Activated naive CD8-positive, alpha-beta T cell treated with anti-CD3 and anti-CD28 coated beads, Interleukin-2, amount 50 U/mL, for 16 hours (primary cell): ENCODE results near the gene ARPC4.

Experiments used
- DNase-seq: peaks from one replicate; pipeline ENCODE4 v3.0.0-alpha.2; 2020; ENCODE audit warnings: low read depth, low spot score

Gene ARPC4

DNA sequence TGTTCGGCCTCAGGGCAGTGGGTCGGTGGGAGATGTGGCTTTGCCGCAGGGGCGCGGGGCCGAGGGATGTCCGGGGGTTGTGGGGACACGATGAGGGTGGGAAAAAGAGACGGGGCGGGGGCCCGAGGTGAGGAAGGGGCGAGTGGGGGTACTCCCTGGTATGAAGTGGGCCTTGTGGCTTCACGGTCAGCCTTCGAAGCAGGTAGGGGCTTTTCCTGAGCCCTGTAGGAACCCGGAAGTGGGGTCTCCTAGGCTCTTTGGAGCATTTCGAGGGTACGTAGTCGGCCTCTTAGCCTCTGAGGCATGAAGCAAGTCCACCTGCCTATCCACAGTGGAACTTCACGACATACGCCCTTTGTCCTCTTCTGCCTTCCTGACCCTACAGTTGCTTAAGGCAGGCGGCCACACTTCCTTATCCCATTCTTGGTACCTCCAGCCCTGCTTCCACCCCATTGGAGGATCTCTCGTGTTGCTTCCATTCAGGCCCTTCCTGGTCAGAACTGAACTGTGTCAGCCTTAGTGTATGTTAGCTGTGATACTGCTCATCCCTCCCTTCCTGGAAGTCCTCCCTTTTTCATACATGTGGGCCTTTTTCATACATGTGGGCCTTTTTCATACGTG, 389 bp downstream of the ARPC4 start:
- DNase-seq, result no peak

DNA sequence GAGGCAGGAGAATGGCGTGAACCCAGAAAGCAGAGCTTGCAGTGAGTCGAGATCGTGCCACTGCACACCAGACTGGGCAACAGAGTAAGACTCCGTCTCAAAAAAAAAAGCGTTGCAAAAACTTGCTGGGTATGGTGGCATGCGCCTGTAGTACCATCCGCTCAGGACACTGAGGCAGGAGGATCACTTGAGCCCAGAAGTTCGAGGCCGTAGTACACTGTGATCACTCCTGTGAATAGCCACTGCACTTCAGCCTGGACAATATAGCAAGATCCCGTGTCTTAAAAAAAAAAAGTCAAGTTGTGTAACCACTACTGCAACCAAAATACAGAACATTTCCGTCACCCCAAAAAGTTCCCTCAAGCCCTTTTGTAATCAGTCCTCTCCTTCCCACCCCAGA, 1.5 kb downstream of the ARPC4 start:
- no peak for DNase-seq

DNA sequence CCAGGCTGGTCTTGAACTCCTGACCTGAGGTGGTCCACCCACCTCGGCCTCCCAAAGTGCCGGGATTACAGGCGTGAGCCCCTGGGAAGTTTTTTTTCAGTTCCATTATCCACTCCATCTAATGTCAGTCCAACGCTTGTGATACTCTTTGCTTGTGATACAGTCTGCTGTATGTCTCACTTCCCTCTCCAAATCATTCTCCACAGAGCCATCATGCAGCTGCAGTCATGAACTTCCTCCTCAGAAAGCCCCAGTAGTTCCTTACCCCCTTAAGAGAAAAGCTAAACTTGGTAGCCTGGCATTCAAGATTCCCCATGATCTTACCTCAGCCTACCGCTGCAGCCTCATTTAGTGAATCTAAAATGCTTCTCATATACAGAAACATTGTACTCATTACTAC, 2.3 kb downstream of the ARPC4 start:
- no peak for DNase-seq

DNA sequence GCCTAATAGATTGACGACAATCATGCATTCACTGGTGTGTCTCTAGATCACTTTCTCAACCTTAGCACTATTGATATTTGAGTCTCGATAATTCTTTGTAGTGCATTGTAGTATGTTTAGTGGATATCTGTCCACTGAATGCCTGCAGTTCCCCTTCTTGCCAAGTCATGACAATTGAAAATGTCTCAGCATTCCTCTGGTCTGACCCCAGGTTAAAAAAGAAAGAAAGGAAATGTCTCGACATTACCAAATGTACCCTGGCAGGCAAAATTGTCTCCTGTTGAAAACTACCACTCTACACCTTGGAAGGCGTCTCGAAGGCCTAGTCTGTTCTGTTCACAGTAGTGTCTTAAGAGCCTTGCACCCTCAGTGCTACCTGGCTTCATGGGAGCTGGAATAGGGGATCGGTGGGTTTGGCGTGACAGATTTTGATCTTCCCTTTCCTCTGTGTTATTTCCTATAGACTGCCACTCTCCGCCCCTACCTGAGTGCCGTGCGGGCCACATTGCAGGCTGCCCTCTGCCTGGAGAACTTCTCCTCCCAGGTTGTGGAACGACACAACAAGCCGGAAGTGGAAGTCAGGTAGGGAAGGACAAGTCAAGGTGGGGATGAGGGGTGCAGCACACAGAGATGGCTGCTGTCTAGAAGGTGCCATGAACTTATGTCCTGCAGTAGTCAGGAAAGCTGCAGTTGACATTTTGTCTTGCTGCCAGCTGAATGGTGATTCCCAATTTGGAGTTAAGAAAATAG, 4.5 kb downstream of the ARPC4 start:
- no peak for DNase-seq

DNA sequence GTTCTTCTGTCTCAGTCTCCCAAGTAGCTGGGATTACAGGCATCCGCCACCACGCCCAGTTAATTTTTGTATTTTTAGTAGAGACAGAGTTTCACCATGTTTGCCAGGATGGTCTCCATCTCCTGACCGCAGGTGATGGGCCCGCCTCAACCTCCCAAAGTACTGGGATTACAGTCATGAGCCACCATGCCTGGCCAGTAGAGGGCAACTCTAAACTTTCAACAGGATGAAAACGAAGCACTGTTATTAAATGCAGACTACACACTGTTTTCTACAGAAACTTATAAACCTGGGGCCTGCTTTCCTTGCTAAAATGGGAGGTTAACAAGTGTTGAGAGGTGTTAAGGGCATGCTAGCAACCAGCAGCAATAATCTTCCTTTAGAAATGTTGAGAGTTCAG, 7.6 kb downstream of the ARPC4 start:
- no peak for DNase-seq

DNA sequence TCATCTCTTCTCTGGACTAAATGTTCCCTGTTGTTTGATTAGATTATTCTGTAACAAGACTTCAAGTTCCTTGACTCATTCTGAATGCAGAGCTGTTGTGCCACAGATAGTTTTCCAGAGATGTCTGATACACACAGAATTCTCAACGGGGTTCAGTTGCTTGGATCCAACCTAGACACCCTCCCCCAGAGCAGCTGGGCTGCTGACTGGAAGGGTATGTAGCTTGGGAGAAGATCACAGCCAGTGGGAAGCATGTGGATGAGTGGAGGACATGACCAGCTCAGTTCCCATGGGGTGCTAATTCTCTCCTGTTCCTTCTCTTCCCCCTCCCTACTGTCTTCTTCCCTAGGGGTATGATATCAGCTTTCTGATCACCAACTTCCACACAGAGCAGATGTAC, 10.6 kb downstream of the ARPC4 start:
- DNase-seq, result no peak

DNA sequence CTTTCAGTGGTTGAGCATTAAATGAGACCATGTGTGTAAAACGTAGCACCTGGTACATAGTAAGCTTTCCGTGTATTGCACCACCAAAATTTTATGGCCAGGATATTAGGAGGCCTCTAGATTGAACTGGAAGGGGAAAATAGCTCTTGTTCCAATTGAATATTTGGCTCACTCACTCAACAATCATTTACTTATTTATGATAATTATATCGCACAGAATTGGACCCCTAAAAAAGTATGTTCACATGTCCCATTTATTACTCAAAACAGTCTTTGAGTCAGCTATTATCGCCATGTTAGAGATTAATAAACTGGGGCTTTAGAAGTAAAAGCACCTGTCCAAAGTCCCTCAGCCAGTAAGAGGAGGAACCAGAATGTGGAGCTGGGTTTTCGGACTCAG, 12.1 kb downstream of the ARPC4 start:
- no peak for DNase-seq

DNA sequence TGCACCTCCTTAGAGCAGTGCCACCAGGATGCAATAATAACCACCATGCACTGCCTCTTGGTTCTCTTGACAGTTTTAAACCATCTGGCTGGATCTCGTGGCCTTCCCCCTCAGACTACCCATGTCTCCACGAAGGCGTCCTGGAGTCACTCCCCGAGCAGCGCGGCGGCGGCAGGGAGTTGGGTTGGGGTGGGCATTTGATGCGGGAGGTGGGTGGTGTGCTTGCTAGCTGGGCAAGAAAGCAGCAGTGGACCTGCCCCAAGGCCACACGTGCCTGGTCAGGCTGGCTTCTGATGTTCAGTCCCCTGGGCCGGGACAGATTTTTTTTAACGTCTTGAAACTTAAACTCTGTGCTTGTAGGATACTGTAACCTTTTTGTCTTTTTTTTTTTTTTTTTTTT, 13.3 kb downstream of the ARPC4 start:
- DNase-seq, result no peak

DNA sequence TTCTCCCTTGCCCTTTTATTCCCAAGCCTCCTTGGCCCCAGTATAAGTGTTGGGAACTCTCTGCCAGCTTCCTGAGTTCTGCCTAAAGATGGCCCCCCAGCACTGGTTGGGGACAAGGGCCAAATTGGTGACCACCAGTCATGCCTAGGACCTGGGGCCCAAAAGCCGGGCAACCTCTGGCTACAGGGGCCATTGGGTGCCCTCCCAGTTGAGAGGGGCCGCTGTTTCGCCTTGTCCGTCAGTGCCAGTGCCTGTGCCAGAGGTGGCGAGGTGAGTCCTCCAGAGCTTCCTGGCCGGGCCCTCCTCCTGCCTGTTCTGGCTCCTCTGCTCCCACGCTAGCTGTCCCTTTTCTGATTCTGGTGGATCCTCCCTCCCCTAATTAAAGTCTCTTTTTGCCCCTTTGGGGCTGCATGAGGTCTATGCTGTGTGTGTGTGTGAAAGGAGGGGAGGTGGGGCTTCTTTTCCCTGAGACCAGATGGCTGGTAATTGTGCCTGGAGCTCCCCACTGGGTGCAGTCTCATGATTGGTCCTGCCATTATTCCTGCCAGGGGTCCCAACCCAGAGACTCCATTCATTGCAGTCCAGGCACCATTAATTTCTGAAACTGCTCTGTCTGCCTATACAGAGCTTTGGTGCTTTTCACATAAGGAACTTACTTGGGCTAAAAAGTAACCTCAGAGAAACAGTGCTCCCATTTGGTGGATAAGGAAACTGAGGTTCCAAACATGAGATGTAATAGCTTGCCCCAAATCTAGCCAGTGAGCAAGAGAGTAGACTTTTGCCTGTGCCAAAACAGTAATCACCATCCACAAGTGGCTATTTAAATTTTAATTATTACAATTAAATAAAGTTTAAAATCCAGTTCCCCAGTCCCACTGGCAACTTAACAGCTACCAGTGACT, 14.1 kb downstream of the ARPC4 start:
- no peak for DNase-seq

DNA sequence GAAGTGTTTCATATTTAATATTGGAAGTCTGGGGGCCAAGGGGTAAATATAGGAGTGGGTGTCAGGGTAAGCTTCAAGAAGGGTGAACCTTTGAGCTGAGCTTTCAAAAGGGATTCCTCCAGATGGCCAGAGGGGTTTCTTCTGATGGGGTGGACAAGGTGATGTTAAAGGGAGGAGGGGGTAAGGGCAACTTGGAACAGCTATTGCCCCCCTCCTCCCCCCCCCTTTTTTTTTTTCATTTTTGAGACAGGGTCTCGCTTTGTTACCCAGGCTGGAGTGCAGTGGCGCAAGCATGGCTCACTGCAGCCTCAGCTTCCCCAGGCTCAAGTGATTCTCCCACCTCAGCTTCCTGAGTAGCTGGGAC, 15.1 kb downstream of the ARPC4 start:
- no peak for DNase-seq

DNA sequence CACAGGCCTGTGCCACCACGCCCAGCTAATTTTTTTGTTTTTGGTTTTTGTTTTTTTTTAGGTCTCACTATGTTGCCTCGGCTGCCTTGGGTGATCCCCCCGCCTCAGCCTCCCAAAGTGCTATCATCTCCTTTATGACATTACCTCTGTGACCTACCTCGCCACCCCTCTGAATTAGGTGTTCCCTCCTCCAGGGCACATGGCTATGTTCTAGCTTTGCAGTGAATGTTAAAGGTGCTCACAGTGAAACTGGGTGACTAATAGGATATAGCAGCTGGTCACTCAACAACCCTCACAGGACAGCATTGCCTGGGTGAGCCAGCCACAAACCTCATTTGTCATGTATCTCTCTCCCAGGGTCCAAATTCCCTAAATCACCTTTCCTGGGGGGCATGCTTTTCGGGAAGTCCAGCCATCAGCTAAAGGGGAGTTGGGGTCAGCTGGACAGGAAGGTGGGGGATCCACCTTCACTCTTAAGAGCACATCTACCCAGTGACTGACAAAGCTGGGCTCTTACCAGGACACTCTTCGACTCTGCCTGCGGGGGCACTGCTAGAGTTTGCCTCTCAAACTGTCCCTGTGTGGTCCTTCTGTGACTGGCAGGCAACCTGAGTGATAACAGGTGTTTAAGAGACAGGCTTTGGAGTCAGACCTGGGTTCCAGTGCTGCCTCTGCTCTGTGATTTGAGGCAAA, 15.6 kb downstream of the ARPC4 start:
- DNase-seq, result no peak

DNA sequence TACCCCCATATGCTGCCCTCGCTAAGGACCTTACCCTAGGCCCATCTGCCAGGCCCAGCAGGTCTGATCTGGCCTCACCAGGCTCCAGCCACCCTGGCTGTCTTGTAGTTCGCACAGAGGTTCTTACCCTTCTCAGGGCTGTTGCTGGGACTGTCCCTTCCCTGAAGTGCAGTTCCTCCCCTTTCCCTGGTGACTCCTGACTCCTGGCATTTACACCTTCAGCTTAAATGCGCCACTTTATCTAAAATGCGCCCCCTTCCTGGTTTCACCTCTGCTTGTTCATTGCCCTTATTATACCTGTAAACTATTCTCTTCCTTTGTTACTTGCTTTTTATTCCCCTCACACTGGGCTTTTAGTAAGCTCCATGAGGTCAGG, 16.3 kb downstream of the ARPC4 start:
- DNase-seq, result no peak

DNA sequence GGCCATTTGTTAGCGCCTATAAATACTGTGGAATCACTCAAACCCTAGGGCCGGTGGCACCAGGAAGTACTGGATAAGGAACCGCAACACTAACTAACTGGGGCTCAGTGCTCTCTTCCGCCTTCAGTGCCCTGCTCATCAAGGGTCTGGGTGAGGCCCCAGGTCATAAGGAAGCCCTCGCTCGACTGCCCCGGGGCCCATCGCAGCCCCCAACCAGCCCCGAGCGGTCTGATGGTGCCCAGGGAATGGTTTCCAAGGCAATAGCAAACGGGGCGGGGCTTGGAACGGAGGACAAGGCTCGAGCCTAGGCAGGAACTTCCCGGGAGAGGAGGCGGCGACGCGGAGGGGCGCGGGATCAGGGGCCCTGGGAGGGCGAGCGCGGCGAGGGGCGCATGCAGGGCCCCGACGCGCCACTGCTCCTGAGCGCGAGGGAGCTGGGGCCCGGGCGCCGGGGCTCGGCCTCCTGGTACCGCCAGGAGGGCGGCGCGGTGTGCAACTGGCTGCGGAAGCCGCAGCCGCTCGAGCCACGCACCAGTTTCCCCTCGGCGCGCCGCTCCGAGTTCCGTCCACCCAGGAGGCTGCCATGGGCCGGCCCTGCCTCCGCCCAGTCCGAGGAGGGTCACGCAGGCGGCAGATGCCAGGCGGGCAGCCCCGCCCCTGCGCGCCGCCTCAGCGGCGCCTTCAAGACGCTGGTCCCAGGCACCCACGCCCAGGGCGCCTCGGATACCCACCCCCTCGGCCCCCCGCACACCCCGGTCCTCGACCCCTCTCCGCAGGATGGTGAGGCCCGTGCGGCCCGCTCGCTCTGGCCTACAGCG, 16.9 kb downstream of the ARPC4 start, which contains the start of gene TTLL3:
TSS of gene TTLL3 (plus strand) at position 648 of the 818 bp plus-strand sequence. CDS start 400 bp downstream, outside the sequence.
- DNase-seq, result no peak

DNA sequence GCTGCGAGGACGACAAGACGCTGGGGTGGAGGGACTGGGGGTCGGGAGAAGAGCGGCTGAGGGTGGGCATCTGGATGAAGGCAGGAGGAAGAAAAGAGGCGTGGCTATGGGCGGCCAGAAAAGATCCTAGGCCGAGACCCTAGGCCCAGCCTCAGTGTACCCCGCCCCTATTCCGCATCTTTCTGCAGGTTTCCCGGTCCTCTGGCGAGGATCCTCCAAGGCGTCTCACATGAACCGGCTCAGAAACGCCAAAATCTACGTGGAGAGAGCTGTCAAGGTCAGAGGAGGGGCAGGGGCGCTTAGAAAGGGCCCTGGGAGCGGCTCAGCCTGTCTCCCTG, 17.5 kb downstream of the ARPC4 start:
- DNase-seq, result no peak

DNA sequence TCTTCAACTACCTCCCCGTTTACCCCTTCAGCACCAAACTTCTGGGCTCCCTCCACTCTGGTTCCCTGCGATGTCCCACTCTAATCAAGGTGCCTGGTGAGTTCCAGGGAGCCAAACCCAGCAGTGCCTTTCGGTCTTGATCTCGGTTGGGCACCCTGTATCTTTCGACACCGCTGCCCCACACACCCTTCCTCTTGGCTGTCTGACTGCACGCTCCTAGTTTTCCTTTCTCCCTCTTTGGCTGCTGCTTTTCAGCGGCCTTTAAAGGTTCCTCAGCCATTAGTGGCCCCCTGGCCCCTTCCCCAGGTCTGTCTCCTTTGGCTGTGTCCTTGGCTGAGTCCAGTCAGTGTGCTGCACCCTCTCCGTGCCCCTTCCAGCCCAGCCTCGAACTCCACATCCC, 18.0 kb downstream of the ARPC4 start:
- DNase-seq, result no peak

DNA sequence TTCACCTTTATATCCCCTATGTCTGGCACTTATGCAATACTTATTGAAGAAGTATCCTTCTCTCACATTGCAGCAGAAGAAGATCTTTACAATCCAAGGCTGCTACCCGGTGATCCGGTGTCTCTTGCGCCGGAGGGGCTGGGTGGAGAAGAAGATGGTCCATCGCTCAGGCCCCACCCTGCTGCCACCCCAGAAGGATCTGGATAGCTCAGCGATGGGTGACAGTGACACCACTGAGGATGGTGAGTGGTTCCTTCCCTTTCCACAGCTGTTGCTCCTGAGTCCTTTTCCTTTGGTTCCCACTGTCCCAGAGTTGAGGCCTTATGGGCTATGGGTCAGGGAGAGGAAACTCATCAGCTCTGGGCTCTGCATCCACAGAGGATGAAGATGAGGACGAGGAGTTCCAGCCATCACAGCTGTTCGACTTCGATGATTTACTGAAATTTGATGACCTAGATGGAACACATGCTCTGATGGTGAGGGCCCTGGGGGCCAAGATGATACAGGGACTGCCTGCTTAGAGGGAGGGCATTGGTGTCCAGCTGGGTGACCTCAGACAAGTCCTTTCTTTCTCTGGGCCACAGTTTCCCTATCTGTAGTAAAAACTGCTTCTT, 20.1 kb downstream of the ARPC4 start:
- no peak for DNase-seq

DNA sequence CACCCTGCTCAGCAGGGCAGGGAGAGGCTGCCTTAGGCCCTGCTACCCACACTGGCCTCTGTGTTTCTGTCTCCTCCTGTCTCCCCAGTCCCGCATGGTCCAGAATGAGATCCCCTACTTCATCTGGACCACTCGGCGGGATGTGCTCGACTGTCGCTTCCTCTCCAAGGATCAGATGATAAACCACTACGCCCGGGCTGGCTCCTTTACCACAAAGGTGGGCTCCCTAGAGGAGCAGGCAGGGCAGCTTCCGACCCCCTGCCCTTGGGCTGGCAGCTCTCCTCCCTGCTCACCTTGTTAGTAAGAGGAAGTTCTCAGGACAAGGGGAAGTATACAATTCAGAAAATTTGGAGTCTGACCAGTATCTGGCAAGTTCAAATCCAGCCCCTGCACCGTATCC, 23.1 kb downstream of the ARPC4 start:
- DNase-seq, result no peak

DNA sequence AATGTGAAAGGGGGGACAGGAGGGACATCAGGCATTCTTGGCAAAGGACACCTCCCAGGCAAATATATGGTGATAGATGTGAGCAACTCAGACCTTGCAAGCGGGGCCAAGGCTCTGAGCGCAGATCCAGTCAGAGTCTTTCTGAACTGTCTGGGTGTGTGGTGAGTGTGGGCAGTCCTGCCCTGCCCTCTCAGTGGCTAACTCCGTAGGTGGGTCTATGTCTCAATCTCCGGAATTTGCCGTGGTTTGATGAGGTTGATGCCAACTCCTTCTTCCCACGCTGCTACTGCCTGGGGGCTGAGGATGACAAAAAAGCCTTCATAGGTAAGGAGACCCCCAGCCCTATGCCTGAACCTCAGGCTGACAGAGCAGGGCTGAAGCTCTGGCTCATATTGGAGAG, 24.6 kb downstream of the ARPC4 start:
- DNase-seq, result no peak

DNA sequence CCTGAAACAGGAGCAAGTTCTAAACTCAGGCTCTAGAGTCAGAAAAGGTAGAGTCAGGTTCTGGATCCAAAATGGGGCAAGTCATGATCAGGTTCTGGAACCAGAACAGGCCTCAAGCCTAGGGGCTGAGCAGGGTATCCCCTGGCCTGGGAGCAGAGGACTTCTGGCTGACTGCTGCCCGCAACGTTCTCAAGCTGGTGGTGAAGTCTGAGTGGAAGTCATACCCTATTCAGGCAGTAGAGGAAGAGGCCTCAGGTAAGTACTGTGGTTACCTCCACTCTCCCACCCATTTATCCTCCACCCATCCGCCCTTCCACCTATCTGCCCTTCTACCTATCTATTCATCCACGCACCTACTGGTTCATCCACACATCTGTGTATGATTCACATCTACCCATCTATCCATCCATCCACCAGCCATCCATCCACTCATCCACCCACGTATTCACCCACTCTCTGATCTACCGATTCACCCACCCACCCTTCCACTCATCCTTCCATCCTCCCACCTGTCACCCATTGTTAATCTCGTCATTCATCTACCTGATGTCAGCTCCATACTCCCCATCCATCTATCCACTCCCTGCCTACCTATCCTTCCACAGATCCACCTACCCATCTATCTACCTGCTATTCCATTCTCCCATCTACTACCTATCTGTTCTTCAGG, 25.9 kb downstream of the ARPC4 start:
- no peak for DNase-seq

DNA sequence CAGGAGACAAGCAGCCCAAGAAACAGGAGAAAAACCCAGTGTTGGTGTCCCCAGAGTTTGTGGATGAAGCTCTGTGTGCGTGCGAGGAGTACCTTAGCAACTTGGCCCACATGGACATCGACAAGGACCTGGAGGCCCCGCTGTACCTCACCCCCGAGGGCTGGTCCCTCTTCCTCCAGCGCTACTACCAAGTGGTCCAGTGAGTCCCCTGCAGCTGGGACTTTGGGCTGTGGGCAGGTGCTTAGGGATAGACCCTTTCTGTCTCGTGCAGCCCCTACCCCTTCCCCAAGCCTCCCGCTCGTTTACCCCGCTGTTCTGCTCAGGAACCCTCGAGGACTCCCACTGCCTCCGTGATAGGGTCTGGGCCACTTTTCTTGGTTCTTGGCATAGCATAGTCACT, 27.7 kb downstream of the ARPC4 start:
- no peak for DNase-seq
